ENCODE data around the gene NOS1AP.

DNA sequence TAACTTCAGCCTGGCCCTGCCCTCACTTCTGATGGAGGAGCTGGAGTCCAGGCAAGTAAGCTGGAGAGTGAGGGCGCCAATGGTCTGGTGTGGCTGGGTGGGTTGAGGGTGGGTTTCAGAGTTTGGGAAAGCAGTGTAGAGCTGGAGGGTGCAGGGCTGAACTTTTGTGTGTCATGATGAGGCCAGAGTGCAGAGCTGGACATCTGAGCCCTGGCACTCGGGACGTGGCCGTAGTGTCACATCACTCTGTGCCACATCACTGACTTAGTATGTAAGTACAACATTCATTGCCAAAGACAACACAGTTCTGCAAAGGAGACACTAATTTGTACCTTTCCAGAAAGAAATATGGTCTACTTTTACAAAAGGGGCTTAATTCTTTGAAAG lies 291.4 kb downstream of the NOS1AP start:
- TF ChIP-seq ISL1 (CRISPR knock-in tag; IDR thresholded peaks at IDR 0.05), result no peak
- TF ChIP-seq RARB (CRISPR knock-in tag; IDR thresholded peaks at IDR 0.05), result no peak
- no peak for TF ChIP-seq CSDC2 (CRISPR knock-in tag; IDR thresholded peaks at IDR 0.05)
- TF ChIP-seq, protein P1, sequence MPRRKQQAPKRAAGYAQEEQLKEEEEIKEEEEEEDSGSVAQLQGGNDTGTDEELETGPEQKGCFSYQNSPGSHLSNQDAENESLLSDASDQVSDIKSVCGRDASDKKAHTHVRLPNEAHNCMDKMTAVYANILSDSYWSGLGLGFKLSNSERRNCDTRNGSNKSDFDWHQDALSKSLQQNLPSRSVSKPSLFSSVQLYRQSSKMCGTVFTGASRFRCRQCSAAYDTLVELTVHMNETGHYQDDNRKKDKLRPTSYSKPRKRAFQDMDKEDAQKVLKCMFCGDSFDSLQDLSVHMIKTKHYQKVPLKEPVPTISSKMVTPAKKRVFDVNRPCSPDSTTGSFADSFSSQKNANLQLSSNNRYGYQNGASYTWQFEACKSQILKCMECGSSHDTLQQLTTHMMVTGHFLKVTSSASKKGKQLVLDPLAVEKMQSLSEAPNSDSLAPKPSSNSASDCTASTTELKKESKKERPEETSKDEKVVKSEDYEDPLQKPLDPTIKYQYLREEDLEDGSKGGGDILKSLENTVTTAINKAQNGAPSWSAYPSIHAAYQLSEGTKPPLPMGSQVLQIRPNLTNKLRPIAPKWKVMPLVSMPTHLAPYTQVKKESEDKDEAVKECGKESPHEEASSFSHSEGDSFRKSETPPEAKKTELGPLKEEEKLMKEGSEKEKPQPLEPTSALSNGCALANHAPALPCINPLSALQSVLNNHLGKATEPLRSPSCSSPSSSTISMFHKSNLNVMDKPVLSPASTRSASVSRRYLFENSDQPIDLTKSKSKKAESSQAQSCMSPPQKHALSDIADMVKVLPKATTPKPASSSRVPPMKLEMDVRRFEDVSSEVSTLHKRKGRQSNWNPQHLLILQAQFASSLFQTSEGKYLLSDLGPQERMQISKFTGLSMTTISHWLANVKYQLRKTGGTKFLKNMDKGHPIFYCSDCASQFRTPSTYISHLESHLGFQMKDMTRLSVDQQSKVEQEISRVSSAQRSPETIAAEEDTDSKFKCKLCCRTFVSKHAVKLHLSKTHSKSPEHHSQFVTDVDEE (CRISPR knock-in tag; IDR thresholded peaks at IDR 0.05), result no peak
- TF ChIP-seq ZFP30 (CRISPR knock-in tag; IDR thresholded peaks at IDR 0.05), result no peak
- TF ChIP-seq ZFP3 (CRISPR knock-in tag; IDR thresholded peaks at IDR 0.05), result no peak
- TF ChIP-seq, protein P2, sequence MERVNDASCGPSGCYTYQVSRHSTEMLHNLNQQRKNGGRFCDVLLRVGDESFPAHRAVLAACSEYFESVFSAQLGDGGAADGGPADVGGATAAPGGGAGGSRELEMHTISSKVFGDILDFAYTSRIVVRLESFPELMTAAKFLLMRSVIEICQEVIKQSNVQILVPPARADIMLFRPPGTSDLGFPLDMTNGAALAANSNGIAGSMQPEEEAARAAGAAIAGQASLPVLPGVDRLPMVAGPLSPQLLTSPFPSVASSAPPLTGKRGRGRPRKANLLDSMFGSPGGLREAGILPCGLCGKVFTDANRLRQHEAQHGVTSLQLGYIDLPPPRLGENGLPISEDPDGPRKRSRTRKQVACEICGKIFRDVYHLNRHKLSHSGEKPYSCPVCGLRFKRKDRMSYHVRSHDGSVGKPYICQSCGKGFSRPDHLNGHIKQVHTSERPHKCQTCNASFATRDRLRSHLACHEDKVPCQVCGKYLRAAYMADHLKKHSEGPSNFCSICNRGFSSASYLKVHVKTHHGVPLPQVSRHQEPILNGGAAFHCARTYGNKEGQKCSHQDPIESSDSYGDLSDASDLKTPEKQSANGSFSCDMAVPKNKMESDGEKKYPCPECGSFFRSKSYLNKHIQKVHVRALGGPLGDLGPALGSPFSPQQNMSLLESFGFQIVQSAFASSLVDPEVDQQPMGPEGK (CRISPR knock-in tag; IDR thresholded peaks at IDR 0.05; ENCODE audit: borderline replicate concordance), result no peak
- no peak for TF ChIP-seq ZNF8 (CRISPR knock-in tag; IDR thresholded peaks at IDR 0.05)
- no peak for TF ChIP-seq BACH2 (CRISPR knock-in tag; IDR thresholded peaks at IDR 0.05; ENCODE audit: borderline replicate concordance)

Measured in SK-N-SH treated with all-trans-retinoic acid at 6 μM for 48 hours (cell line).